ENCODE results near the gene ZNF407. TPM values are rescaled to one million over a fixed set of nuclear protein-coding genes. Genes with fewer than 3 reads are reported as not detected.

ZNF407 gene
- total and polyA plus RNA-seq, 2 donors from 2014 or later = 2.5 to 17.8 TPM

DNA sequence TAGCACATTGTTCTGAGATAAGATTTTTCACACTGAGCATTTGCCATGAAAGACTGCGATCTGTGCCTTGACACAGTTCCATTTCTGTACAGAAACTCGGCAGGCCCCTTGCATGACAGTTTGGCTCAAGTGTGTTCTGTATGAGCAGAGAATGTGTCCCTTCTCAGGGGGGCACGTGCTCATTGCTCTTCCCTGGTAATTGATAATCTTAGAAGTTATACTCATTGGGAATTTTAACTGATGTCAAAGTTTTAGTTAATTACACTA lies 440.0 kb downstream of the ZNF407 start:
- intact Hi-C loops (cut with DNase I) = no loop called here
- Histone ChIP-seq H3K9me3 (ENCODE audit: control insufficient read depth in 2 of 3, insufficient read depth in 1 of 3, low read length in 3 of 3) (no peaks in the 10 kb centered on the region), H3K36me3 (ENCODE audit: control insufficient read depth in 2 of 3, insufficient read depth in 3 of 3, low read length in 3 of 3) (no peaks in the 10 kb centered on the region), H3K9ac (ENCODE audit: low read length in 3 of 3) (no peak overlapping the region), H3K4me1 (ENCODE audit: control insufficient read depth in 2 of 3, insufficient read depth in 2 of 3, low read depth in 1 of 3, low read length in 3 of 3) (peaks cover 0 to 2% (median 0%) of the 10 kb centered on the region in 3 donors), H3K27me3 (ENCODE audit: control insufficient read depth, insufficient read depth, low read length) (no peaks in the 10 kb centered on the region), H3K4me3 (ENCODE audit: low read length in 3 of 3) (peak overlapping the region in 1 of 3 donors; percentile 40), H3K27ac (ENCODE audit: low read depth in 2 of 2, low read length in 2 of 2) (no peak overlapping the region)
- TF ChIP-seq, protein P1, sequence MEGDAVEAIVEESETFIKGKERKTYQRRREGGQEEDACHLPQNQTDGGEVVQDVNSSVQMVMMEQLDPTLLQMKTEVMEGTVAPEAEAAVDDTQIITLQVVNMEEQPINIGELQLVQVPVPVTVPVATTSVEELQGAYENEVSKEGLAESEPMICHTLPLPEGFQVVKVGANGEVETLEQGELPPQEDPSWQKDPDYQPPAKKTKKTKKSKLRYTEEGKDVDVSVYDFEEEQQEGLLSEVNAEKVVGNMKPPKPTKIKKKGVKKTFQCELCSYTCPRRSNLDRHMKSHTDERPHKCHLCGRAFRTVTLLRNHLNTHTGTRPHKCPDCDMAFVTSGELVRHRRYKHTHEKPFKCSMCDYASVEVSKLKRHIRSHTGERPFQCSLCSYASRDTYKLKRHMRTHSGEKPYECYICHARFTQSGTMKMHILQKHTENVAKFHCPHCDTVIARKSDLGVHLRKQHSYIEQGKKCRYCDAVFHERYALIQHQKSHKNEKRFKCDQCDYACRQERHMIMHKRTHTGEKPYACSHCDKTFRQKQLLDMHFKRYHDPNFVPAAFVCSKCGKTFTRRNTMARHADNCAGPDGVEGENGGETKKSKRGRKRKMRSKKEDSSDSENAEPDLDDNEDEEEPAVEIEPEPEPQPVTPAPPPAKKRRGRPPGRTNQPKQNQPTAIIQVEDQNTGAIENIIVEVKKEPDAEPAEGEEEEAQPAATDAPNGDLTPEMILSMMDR (IDR thresholded peaks at IDR 0.05; ENCODE audit: borderline replicate concordance, extremely low read depth, insufficient read depth) = no peak
- FAIRE-seq = no peak
- DNase-seq = no peak

DNA sequence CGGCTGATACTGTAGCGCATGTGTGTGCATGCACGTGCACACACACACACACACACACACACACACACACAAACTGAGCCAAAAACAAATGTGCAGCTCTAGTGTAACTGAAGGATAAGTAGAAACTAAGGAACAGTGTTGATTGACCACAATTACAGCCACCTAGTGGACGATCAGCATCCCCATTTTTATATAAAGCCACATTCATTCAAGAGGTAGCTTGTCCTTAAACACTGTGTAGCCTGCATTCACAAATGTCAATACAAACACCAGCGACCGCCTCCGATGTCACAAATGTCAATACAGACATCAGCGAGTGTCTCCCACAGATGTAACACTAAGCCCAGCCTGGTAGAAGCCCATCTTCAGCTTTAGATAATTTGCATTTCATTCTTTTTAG lies 443.9 kb downstream of the ZNF407 start:
- Histone ChIP-seq H3K4me3 (ENCODE audit: low read length in 3 of 3) (no peak overlapping the region), H3K27ac (ENCODE audit: low read depth in 2 of 2, low read length in 2 of 2) (no peak overlapping the region), H3K4me1 (ENCODE audit: control insufficient read depth in 2 of 3, insufficient read depth in 2 of 3, low read depth in 1 of 3, low read length in 3 of 3) (peaks cover 0 to 2% (median 0%) of the 10 kb centered on the region in 3 donors), H3K9me3 (ENCODE audit: control insufficient read depth in 2 of 3, insufficient read depth in 1 of 3, low read length in 3 of 3) (no peaks in the 10 kb centered on the region), H3K36me3 (ENCODE audit: control insufficient read depth in 2 of 3, insufficient read depth in 3 of 3, low read length in 3 of 3) (no peaks in the 10 kb centered on the region), H3K9ac (ENCODE audit: low read length in 3 of 3) (no peak overlapping the region), H3K27me3 (ENCODE audit: control insufficient read depth, insufficient read depth, low read length) (no peaks in the 10 kb centered on the region)
- DNase-seq (no peak), FAIRE-seq (no peak)
- TF ChIP-seq, protein P1 (IDR thresholded peaks at IDR 0.05; ENCODE audit: borderline replicate concordance, extremely low read depth, insufficient read depth) = peak; percentile 14
- intact Hi-C loops (cut with DNase I) = no loop called here

DNA sequence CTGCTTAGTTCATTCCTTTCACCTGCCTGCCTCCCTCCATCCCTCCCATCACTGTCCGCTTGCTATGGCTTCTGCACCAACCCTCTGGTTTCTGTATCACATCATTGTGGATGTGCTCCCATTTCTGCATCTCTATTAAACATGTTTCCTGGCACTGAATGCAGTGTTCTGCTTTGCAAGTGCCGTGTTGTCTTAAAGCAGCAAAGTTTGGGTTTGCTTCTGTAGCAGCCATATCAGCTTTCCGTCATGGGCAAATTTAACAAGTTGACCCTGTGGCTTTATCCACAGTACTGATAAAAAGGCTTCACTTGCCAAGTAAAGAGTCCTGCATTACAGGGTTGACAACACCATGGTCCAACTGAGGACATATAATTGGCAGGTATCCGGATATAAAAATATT lies 445.8 kb downstream of the ZNF407 start:
- TF ChIP-seq, protein P1 (IDR thresholded peaks at IDR 0.05; ENCODE audit: borderline replicate concordance, extremely low read depth, insufficient read depth) = no peak
- H3K9me3 ChIP-seq (ENCODE audit: control insufficient read depth in 2 of 3, insufficient read depth in 1 of 3, low read length in 3 of 3) = no peaks in the 10 kb centered on the region
- no peak overlapping the region for H3K4me3 ChIP-seq (ENCODE audit: low read length in 3 of 3)
- no peaks in the 10 kb centered on the region for H3K4me1 ChIP-seq (ENCODE audit: control insufficient read depth in 2 of 3, insufficient read depth in 2 of 3, low read depth in 1 of 3, low read length in 3 of 3)
- no peaks in the 10 kb centered on the region for H3K36me3 ChIP-seq (ENCODE audit: control insufficient read depth in 2 of 3, insufficient read depth in 3 of 3, low read length in 3 of 3)
- FAIRE-seq (no peak), DNase-seq (no peak)
- no peaks in the 10 kb centered on the region for H3K27me3 ChIP-seq (ENCODE audit: control insufficient read depth, insufficient read depth, low read length)
- intact Hi-C loops (cut with DNase I) = no loop called here
- H3K9ac ChIP-seq (ENCODE audit: low read length in 3 of 3) = no peak overlapping the region
- no peak overlapping the region for H3K27ac ChIP-seq (ENCODE audit: low read depth in 2 of 2, low read length in 2 of 2)

DNA sequence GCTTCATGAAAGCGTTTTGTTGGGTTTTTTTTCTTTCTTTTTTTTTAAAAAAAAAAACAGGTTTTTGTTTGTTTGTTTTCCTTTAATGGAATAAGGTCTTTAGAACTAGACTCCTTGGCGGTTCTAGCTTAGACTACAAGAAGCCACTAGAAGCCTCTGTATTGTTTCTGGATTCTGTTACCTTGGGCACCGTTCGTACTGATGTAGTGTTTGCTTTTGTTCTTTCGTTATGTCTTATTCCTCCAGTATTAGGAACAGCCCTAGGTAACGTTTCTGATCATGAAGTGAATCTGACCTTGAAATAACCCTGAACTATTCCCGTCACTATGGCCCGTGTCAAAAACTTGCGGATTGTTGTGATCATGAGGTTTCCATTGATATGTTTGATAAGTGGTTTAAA lies 446.6 kb downstream of the ZNF407 start:
- no peaks in the 10 kb centered on the region for H3K4me1 ChIP-seq (ENCODE audit: control insufficient read depth in 2 of 3, insufficient read depth in 2 of 3, low read depth in 1 of 3, low read length in 3 of 3)
- FAIRE-seq (no peak), DNase-seq (no peak)
- intact Hi-C loops (cut with DNase I) = no loop called here
- no peaks in the 10 kb centered on the region for H3K27me3 ChIP-seq (ENCODE audit: control insufficient read depth, insufficient read depth, low read length)
- no peak overlapping the region for H3K4me3 ChIP-seq (ENCODE audit: low read length in 3 of 3)
- H3K36me3 ChIP-seq (ENCODE audit: control insufficient read depth in 2 of 3, insufficient read depth in 3 of 3, low read length in 3 of 3) = no peaks in the 10 kb centered on the region
- H3K27ac ChIP-seq (ENCODE audit: low read depth in 2 of 2, low read length in 2 of 2) = no peak overlapping the region
- H3K9ac ChIP-seq (ENCODE audit: low read length in 3 of 3) = no peak overlapping the region
- TF ChIP-seq, protein P1 (IDR thresholded peaks at IDR 0.05; ENCODE audit: borderline replicate concordance, extremely low read depth, insufficient read depth) = no peak
- H3K9me3 ChIP-seq (ENCODE audit: control insufficient read depth in 2 of 3, insufficient read depth in 1 of 3, low read length in 3 of 3) = no peaks in the 10 kb centered on the region
